Uterus (tissue), 2 donors: ENCODE data around the gene C19orf47.

Source experiments
- CTCF ChIP-seq, 4 experiments: fragments of 200-600 bp in 2 of 4; fragments of 450-650 bp in 2 of 4; sonication (generic) in 2 of 4; IDR thresholded peaks; one replicate each; pipeline ENCODE4 v1.5.1; 2016 to 2019; ENCODE audit warnings: antibody characterized with exemption in 4 of 4, mild to moderate bottlenecking in 2 of 4, moderate library complexity in 1 of 4
- POLR2A ChIP-seq, 2 donors: fragments of 450-650 bp; IDR thresholded peaks; one replicate each; pipeline ENCODE4 v1.6.1; 2016; ENCODE audit warnings: antibody characterized with exemption in 2 of 2, mild to moderate bottlenecking in 1 of 2, moderate library complexity in 1 of 2

GRCh38 chr19:40284501-40285352 lies 63.5 kb downstream of the C19orf47 start, which contains the start of gene AKT2:
- TF ChIP-seq CTCF (IDR thresholded peaks at IDR 0.05) (no peak), POLR2A (IDR thresholded peaks at IDR 0.05) (peak in 1 of 2 donors; percentile 20)
